GM12865 (cell line): ENCODE measurements around the gene CEP112.
"Not testable (repeated sequence)": the region's sequence is repeated elsewhere in the genome, so short reads cannot be mapped to it uniquely, and the experiment has no call there.

Source experiments
- DNase-seq: peaks from one replicate; pipeline ENCODE4 v3.0.0; 2010; ENCODE audit warnings: low read depth
- H3K4me3 ChIP-seq: 2 replicates; pipeline ENCODE4 v1.5.1; 2011; ENCODE audit warnings: mild to moderate bottlenecking, low read depth, low read length, control low read depth
- TF ChIP-seq, protein P1 (sequence below): IDR thresholded peaks from 2 replicates; pipeline ENCODE4 v1.5.1; 2011; ENCODE audit warnings: low read length, control low read depth, low read depth, inconsistent platforms; ENCODE audit not compliant: insufficient read depth; ENCODE audit errors: missing control alignments

CEP112 gene

DNA sequence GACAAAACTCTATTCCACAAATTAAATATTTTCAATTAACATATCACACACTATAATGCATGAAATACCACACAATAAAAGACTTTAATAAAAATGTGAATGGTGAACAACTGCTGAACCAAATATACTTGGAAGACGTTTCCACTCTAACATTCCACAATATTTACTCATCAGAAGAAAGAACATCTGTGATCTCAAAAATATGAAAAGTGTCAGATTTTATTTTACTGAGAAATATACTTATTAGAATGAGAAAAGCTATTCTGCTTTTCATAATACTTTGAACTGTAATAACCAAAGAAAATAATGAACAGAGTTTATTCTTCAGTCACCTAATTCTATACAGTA is 448.7 kb downstream of the CEP112 start:
- TF ChIP-seq, protein P1, sequence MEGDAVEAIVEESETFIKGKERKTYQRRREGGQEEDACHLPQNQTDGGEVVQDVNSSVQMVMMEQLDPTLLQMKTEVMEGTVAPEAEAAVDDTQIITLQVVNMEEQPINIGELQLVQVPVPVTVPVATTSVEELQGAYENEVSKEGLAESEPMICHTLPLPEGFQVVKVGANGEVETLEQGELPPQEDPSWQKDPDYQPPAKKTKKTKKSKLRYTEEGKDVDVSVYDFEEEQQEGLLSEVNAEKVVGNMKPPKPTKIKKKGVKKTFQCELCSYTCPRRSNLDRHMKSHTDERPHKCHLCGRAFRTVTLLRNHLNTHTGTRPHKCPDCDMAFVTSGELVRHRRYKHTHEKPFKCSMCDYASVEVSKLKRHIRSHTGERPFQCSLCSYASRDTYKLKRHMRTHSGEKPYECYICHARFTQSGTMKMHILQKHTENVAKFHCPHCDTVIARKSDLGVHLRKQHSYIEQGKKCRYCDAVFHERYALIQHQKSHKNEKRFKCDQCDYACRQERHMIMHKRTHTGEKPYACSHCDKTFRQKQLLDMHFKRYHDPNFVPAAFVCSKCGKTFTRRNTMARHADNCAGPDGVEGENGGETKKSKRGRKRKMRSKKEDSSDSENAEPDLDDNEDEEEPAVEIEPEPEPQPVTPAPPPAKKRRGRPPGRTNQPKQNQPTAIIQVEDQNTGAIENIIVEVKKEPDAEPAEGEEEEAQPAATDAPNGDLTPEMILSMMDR, result no peak
- H3K4me3 ChIP-seq, result no peak overlapping the region

DNA sequence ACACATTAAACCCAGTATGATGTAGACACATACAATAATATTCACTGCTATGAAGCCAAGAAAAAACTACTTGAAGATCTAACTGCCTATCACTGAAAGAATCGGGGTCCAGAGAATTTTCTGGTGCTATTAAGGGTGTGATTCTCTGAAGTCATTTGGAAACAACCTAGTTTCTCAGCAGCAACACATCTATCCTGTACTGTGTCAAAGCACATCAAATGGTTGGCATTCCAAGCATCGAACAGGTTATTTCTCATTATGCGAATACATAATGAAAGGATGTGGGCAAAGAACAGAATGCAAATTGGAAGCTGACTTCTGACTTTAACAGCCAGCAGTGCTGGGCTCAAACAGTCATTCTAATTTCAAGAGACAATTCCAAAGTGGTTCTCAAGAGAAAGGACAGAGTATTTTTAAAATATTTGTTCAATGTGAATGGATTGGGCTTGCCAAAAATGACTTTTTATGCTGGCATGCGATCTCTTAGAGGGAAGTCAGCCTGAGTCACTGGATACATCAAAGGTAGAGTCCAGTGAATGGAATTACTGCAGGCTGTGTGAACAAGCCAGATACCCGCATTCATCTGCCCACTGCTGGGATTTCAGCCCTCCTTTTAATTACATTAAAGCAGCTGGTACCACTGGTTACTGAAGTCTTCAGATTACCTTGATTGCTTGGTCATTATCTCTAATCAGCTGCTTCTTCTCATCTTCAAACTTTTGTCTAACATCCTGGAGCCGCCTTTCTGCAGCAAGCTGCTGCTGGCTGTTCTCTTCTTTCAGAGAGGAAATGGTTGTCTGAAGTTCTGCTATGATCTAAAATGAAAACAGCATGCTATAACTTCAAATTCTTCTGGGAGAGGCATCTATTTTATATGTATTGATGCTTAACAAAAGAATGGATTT is 449.3 kb downstream of the CEP112 start:
- DNase-seq, result no peak
- TF ChIP-seq, protein P1, result no peak
- H3K4me3 ChIP-seq, result no peak overlapping the region

More for the DNA sequence above, 448.7 kb downstream of the CEP112 start:
- no peak for DNase-seq

DNA sequence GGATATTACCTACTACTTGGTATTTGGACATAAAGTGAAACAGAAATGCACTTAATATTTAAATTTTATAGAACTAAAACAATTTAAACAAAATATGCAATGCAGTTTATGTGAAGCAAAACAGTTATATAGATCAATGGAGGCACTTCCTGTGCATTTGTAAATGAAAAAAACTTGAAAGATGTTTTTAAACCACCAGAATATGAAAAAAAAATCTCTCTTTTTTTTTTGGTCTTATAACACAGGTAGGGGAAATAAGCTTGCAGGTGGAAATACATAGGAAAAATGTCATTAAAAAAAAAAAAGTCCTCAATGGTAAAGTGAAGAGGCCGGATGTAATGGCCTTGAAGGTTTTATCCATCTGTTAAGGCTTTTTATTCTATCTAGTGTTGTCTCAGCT is 450.2 kb downstream of the CEP112 start:
- H3K4me3 ChIP-seq, result no peak overlapping the region
- DNase-seq, result no peak
- TF ChIP-seq, protein P1, result no peak

DNA sequence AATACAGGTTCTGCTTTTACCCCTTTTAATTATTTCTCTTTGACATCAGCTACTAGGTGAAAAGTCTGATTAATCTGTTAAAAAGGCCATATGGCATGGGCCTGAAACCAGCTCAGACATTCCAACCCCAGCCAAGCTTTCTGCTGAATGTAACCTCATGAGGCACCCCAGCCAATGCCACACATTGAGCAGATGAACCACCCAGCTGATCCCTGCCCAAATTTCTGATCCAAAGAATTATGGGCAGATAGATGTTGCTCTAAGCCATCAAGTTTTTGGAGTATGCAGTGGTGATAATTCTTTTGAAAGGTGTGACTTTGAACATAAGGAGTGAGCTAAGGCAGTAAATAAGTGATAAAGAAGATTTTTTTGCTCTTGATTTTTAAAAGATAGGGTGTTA is 452.9 kb downstream of the CEP112 start:
- TF ChIP-seq, protein P1, result no peak
- H3K4me3 ChIP-seq, result no peak overlapping the region
- DNase-seq, result no peak

DNA sequence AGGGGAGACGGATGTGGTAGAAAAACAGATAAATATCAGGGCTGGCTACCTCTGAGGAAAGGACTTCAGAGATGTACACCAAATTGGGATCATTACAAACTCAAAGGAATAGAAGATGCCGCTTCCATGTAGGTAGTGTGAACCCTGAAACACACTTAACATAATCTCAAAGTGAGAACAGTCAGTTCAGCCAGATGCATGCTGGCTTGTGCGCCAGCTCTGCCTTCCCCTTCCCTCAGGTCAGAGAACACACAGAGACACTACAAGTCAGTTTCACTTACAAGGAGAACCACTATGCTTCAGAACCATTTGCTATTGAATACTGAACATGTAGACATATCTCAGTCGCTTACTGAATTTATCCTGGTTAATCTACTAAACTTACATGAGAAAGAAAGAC is 454.5 kb downstream of the CEP112 start:
- no peak for DNase-seq
- TF ChIP-seq, protein P1, result no peak
- H3K4me3 ChIP-seq, result no peak overlapping the region

DNA sequence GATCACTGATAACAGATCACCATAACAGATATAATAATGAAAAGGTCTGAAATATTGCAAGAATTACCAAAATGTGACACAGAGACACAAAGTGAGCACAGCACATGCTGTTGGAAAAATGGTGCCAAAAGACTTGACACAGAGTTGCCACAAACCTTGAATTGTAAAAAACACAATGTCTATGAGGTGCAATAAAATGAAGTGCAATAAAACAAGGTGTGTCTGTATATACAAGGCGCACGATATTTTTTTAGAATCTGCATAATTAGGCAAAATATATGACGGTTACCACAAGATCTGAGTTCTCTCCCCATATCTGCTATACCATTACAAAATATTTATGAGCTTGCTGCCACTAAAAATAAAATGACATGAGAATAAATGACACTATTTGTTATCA is 458.6 kb downstream of the CEP112 start:
- no peak for DNase-seq
- TF ChIP-seq, protein P1, result no peak
- H3K4me3 ChIP-seq, result no peak overlapping the region

DNA sequence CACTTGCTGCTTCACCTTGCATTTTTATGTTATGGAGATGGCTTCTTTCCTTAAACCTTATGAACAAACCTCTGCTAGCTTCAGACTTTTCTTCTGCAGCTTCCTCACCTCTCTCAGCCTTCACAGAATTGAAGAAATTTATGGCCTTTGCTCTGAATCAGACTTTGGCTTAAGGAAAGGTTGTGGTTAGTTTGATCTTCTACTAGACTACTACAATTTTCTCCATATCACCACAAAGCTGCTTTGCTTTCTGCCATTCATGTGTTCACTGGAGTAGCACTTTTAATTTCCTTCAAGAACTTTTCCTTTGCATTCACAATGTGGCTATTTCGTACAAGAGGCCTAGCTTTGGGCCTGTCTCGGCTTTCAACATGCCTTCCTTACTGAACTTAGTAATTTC is 459.3 kb downstream of the CEP112 start:
- not testable (repeated sequence) for H3K4me3 ChIP-seq, DNase-seq
